ENCODE measurements around the gene MON1B.

The MON1B gene

GRCh38 chr16:77246150-77246549 lies 55.2 kb downstream of the MON1B start:
- H3K4me3 ChIP-seq (ENCODE audit: low read length) = no peak overlapping the region
- no peak for DNase-seq (ENCODE audit: low read depth)
- no peak for TF ChIP-seq CTCF (conservative IDR thresholded peaks at IDR 0.05; ENCODE audit: low read length)

GRCh38 chr16:77250400-77250799 lies 59.4 kb downstream of the MON1B start:
- DNase-seq (ENCODE audit: low read depth) = peak; percentile 2
- TF ChIP-seq CTCF (conservative IDR thresholded peaks at IDR 0.05; ENCODE audit: low read length) = no peak
- H3K4me3 ChIP-seq (ENCODE audit: low read length) = no peak overlapping the region

Measured in AG10803 (cell line).